Choroid plexus epithelial cell (primary cell): ENCODE measurements around the gene BCAN.
A peak's percentile ranks its signal among the peaks of the same experiment; 100 is the strongest.

Experiments
- DNase-seq: peaks from one replicate; pipeline ENCODE4 v3.0.0-alpha.2; 2010; ENCODE audit warnings: low read depth
- H3K4me3 ChIP-seq: 2 replicates; pipeline ENCODE4 v1.5.1; 2011; ENCODE audit warnings: low read depth, mild to moderate bottlenecking, control low read depth, low read length, moderate library complexity
- TF ChIP-seq, protein P1 (sequence below): conservative IDR thresholded peaks from 2 replicates; pipeline ENCODE4 v1.5.1; 2011; ENCODE audit warnings: low read depth, mild to moderate bottlenecking, control low read depth, inconsistent platforms, low read length, moderate library complexity

The BCAN gene

DNA sequence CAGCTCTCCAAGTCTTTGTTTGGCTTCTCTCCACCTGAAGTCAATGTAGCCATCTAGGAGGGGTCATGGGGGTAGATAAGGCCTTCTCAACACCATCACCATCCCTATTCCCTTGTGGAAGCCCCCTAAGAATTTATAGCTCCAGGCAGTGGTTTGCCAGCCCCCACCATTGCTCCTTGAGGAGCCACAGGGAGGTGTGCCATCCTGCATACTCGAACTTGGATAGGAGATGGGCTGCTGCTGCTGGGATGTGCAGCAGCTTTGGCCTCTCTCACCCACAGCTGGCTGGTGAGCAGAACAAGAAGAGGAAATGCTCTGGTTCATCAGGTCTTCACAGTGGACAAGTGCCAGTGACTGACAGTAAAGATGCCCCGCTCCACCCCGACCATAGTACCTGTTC, 45.5 kb upstream of the BCAN start:
- no peak for DNase-seq
- TF ChIP-seq, protein P1, sequence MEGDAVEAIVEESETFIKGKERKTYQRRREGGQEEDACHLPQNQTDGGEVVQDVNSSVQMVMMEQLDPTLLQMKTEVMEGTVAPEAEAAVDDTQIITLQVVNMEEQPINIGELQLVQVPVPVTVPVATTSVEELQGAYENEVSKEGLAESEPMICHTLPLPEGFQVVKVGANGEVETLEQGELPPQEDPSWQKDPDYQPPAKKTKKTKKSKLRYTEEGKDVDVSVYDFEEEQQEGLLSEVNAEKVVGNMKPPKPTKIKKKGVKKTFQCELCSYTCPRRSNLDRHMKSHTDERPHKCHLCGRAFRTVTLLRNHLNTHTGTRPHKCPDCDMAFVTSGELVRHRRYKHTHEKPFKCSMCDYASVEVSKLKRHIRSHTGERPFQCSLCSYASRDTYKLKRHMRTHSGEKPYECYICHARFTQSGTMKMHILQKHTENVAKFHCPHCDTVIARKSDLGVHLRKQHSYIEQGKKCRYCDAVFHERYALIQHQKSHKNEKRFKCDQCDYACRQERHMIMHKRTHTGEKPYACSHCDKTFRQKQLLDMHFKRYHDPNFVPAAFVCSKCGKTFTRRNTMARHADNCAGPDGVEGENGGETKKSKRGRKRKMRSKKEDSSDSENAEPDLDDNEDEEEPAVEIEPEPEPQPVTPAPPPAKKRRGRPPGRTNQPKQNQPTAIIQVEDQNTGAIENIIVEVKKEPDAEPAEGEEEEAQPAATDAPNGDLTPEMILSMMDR = no peak
- H3K4me3 ChIP-seq = no peak overlapping the region

GRCh38 chr1:156598125-156598524, 43.8 kb upstream of the BCAN start:
- no peak overlapping the region for H3K4me3 ChIP-seq
- TF ChIP-seq, protein P1 = no peak
- no peak for DNase-seq

DNA sequence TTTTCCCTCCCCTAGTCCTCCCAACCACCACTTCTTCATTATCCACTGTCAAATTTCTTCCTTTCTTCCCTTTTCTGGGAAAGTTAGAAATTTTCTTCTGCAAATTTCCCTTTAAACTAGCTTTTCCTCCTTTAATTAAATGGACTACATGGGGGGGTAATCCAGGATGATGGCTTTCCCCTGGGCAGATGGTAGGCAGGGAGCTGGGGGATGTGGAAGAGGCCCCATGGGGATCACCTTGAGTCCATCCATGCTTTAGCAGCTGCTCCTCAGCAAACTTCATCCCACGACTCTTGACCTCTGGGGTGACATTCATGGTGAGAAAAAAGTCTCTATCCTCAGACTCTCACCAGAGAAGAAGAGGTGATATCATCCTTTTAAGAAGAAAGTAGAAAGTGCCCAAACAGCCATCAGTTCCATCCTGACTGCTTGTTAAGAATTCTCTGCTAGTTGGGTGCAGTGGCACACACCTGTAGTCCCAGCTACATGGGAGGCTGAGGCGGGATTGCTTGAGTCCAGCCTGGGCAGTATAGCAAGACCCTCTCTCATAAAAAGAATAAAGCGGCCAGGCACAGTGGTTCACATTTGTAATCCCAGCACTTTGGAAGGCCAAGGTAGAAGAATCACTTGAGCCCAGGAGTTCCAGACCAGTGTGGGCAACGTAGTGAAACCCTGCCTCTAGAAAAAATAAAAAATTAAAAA, 43.0 kb upstream of the BCAN start:
- no peak overlapping the region for H3K4me3 ChIP-seq
- TF ChIP-seq, protein P1 = no peak
- no peak for DNase-seq

DNA sequence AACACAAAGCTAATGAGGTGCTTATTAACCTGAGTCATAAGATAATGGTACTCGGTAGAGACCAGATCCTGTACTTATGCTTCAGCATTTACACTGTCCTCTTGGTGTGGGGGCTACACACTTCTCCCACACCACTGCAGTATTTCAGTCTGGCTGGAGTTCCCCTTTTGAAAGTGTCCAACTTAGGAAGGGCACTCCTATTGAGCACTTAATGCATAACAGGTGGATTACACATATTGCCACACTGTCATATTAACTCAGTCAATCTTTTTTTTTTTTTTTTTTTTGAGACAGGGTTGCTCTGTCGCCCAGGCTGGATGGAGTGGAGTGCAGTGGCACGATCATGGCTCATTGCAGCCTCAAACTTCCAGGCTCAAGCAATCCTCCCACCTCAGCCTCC, 42.1 kb upstream of the BCAN start:
- H3K4me3 ChIP-seq = no peak overlapping the region
- no peak for DNase-seq
- TF ChIP-seq, protein P1 = no peak

DNA sequence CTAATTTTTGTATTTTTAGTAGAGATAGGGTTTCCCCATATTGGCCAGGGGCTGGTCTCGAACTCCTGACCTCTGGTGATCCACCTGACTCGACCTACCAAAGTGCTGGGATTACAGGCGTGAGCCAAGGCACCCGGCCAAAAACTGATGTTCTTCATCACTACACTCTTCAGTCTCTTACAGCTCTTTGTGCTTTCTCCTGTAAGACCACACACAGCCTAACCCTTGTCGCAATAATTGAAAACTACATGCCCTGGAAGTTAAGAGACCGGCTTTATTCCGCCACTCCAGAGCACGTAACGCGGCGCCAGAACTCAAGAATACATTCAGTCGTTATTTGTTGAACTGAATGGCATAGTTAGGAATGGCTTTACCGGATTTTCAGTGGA, 41.2 kb upstream of the BCAN start:
- TF ChIP-seq, protein P1 = no peak
- DNase-seq = peak; percentile 26
- peak overlapping the region; percentile 87 for H3K4me3 ChIP-seq

DNA sequence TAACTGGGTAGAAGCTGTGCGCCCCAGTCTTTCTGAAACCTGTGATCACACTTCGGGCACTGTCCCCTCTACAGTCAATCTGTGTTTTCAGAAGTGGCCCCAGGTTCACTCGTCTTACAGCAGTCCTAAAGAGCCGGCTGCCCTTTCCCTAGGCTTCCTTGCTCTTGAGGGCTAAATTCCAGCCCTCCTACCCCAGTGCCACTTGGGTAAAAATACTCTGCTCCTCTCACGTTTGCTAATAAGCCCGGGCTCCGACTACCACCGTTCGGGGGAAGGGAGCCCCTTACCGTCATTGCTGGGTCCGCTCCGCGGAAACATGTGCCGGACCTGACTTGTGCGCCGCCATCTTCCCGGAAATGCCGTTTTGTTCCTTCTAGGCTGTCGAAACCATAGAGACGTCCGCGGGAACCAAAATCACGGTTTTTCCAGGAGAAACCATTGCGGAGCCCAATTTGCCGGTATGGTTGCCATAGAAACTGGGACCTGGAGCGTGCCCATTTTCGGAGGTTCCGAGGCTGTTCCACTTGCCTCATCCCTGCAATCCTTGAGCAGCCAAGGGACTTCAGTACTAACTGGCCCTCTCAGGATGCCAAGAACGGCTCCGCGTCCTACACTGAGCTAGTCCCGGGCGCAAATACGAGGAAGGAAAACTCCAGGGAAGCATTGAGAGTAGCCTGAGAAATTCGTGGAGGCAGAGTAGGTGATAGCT, 40.6 kb upstream of the BCAN start, which contains the start of gene GPATCH4:
TSS of gene GPATCH4 (minus strand) at position 358 of the 709 bp plus-strand sequence.
- H3K4me3 ChIP-seq = peak within 1 kb of the TSS; percentile 87
- DNase-seq = peak; percentile 93
- TF ChIP-seq, protein P1 = no peak
